WTC11 (cell line): ENCODE measurements around the gene UBE3C.

ENCODE experiments used
- GABPB1 ChIP-seq: sonication (generic); formaldehyde crosslinking; IDR thresholded peaks from 2 replicates; pipeline ENCODE4 v1.8.1; 2023; ENCODE audit warnings: mild to moderate bottlenecking, missing genetic modification reagents
- JUN ChIP-seq: sonication (generic); formaldehyde crosslinking; IDR thresholded peaks from 2 replicates; pipeline ENCODE4 v1.8.0; 2023; ENCODE audit warnings: mild to moderate bottlenecking, missing genetic modification reagents
- NR2C2 ChIP-seq: sonication (generic); formaldehyde crosslinking; IDR thresholded peaks from 2 replicates; pipeline ENCODE4 v1.8.0; 2022; ENCODE audit warnings: mild to moderate bottlenecking, missing genetic modification reagents
- OVOL2 ChIP-seq: fragments of 250-450 bp; sonication (Bioruptor Pico); IDR thresholded peaks from 2 replicates; pipeline ENCODE4 v1.9.0; 2021; ENCODE audit warnings: mild to moderate bottlenecking, borderline replicate concordance
- PRDM15 ChIP-seq: sonication (generic); formaldehyde crosslinking; IDR thresholded peaks from 2 replicates; pipeline ENCODE4 v1.8.0; 2022; ENCODE audit warnings: missing genetic modification reagents
- RELA ChIP-seq: sonication (generic); formaldehyde crosslinking; IDR thresholded peaks from 2 replicates; pipeline ENCODE4 v1.8.1; 2022; ENCODE audit warnings: missing genetic modification reagents, mild to moderate bottlenecking, borderline replicate concordance
- SMAD4 ChIP-seq: sonication (generic); formaldehyde crosslinking; IDR thresholded peaks from 2 replicates; pipeline ENCODE4 v1.8.0; 2022; ENCODE audit warnings: mild to moderate bottlenecking, missing genetic modification reagents
- TCF7 ChIP-seq: sonication (generic); formaldehyde crosslinking; IDR thresholded peaks from 2 replicates; pipeline ENCODE4 v1.8.0; 2022; ENCODE audit warnings: mild to moderate bottlenecking, low read depth, missing genetic modification reagents, moderate library complexity
- TP53 ChIP-seq: sonication (generic); formaldehyde crosslinking; IDR thresholded peaks from 2 replicates; pipeline ENCODE4 v1.8.1; 2023; ENCODE audit warnings: mild to moderate bottlenecking, missing genetic modification reagents
- ZNF281 ChIP-seq: sonication (generic); formaldehyde crosslinking; IDR thresholded peaks from 2 replicates; pipeline ENCODE4 v1.8.0; 2023; ENCODE audit warnings: mild to moderate bottlenecking, missing genetic modification reagents
- TF ChIP-seq, protein P1 (sequence below): fragments of 200-600 bp; IDR thresholded peaks from 2 replicates; pipeline ENCODE4 v1.8.0; 2022; ENCODE audit warnings: antibody characterized with exemption
- TF ChIP-seq, protein P2 (sequence below): sonication (generic); formaldehyde crosslinking; IDR thresholded peaks from 2 replicates; pipeline ENCODE4 v1.8.0; 2022; ENCODE audit warnings: mild to moderate bottlenecking, missing genetic modification reagents
- TF ChIP-seq, protein P3 (sequence below): sonication (generic); formaldehyde crosslinking; IDR thresholded peaks from 2 replicates; pipeline ENCODE4 v1.8.0; 2022; ENCODE audit warnings: mild to moderate bottlenecking, missing genetic modification reagents

GRCh38 chr7:157129907-157130460 is 8.7 kb upstream of the UBE3C start:
- TF ChIP-seq, protein P1, sequence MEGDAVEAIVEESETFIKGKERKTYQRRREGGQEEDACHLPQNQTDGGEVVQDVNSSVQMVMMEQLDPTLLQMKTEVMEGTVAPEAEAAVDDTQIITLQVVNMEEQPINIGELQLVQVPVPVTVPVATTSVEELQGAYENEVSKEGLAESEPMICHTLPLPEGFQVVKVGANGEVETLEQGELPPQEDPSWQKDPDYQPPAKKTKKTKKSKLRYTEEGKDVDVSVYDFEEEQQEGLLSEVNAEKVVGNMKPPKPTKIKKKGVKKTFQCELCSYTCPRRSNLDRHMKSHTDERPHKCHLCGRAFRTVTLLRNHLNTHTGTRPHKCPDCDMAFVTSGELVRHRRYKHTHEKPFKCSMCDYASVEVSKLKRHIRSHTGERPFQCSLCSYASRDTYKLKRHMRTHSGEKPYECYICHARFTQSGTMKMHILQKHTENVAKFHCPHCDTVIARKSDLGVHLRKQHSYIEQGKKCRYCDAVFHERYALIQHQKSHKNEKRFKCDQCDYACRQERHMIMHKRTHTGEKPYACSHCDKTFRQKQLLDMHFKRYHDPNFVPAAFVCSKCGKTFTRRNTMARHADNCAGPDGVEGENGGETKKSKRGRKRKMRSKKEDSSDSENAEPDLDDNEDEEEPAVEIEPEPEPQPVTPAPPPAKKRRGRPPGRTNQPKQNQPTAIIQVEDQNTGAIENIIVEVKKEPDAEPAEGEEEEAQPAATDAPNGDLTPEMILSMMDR = no peak
- TF ChIP-seq, protein P2, sequence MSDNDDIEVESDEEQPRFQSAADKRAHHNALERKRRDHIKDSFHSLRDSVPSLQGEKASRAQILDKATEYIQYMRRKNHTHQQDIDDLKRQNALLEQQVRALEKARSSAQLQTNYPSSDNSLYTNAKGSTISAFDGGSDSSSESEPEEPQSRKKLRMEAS = no peak
- TF ChIP-seq SMAD4 (CRISPR knock-in tag) (no peak), GABPB1 (CRISPR knock-in tag) (no peak), JUN (CRISPR knock-in tag) (no peak), PRDM15 (no peak), ZNF281 (no peak), TCF7 (CRISPR knock-in tag) (no peak), TP53 (CRISPR knock-in tag) (no peak), OVOL2 (no peak), NR2C2 (CRISPR knock-in tag) (no peak), RELA (CRISPR knock-in tag) (no peak)
- TF ChIP-seq, protein P3, sequence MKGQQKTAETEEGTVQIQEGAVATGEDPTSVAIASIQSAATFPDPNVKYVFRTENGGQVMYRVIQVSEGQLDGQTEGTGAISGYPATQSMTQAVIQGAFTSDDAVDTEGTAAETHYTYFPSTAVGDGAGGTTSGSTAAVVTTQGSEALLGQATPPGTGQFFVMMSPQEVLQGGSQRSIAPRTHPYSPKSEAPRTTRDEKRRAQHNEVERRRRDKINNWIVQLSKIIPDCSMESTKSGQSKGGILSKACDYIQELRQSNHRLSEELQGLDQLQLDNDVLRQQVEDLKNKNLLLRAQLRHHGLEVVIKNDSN (CRISPR knock-in tag) = no peak
